Esophagus muscularis mucosa (tissue), 4 donors: ENCODE data around the gene MAN2A1. TPM values are rescaled to one million over a fixed set of nuclear protein-coding genes. Genes with fewer than 3 reads are reported as not detected.
A peak's percentile ranks its signal among the peaks of the same experiment; 100 is the strongest.

Source experiments
- DNase-seq: peaks from one replicate; pipeline ENCODE4 v3.0.0-alpha.2; 2017; ENCODE audit errors: extremely low spot score
- H3K27ac ChIP-seq, 4 donors: fragments of 200-600 bp; sonication (generic); replicated peaks in 1 of 4; 1 replicate in 3 of 4; 2 replicates in 1 of 4; pipeline ENCODE4 v1.5.1; 2016 to 2019; ENCODE audit warnings: mild to moderate bottlenecking in 1 of 4
- H3K27me3 ChIP-seq, 4 donors: fragments of 200-600 bp; sonication (generic); one replicate each; pipeline versions ENCODE4 v1.5.1 to v1.6.0; 2016 to 2019
- H3K36me3 ChIP-seq, 4 donors: fragments of 200-600 bp; sonication (generic); one replicate each; pipeline ENCODE4 v1.5.1; 2016 to 2019
- H3K4me1 ChIP-seq, 4 donors: fragments of 200-600 bp; sonication (generic); one replicate each; pipeline ENCODE4 v1.5.1; 2016 to 2019
- H3K4me3 ChIP-seq, 4 donors: fragments of 200-600 bp; sonication (generic); 1 replicate in 2 of 4; 2 replicates in 2 of 4; pipeline ENCODE4 v1.5.1; 2016 to 2019; ENCODE audit warnings: mild to moderate bottlenecking in 4 of 4, moderate library complexity in 1 of 4
- H3K9me3 ChIP-seq, 4 donors: fragments of 200-600 bp; sonication (generic); 1 replicate in 3 of 4; 2 replicates in 1 of 4; pipeline ENCODE4 v1.5.1; 2016 to 2019
- EP300 ChIP-seq: sonication (generic); formaldehyde crosslinking; IDR thresholded peaks from one replicate; pipeline ENCODE4 v1.6.1; 2017; ENCODE audit warnings: antibody characterized with exemption
- POLR2A ChIP-seq: fragments of 450-650 bp; IDR thresholded peaks from one replicate; pipeline ENCODE4 v1.6.1; 2017; ENCODE audit warnings: antibody characterized with exemption, moderate library complexity, mild to moderate bottlenecking, low read depth
- POLR2AphosphoS5 ChIP-seq, 2 donors: sonication (generic); formaldehyde crosslinking; IDR thresholded peaks; one replicate each; pipeline ENCODE4 v1.6.1; 2017; ENCODE audit warnings: antibody characterized with exemption in 2 of 2
- WGBS: methylation state at CpG from one replicate; pipeline ENCODE4 v1.1.5; 2018; 5-methylcytosine and 5-hydroxymethylcytosine counted together
- intact Hi-C: fragments of 100-400 bp; cut with DNase I; formaldehyde crosslinking; loops from one replicate; pipeline ENCODE4 v1.15.1; 2023
- total RNA-seq, 4 donors: library from RNA; depleted of rRNA; stranded (reverse); fragments of >200 nt; gene quantifications; one replicate each; pipeline versions ENCODE4 v1.1.0 to v1.2.1, GENCODE V29; 2016
- TF ChIP-seq, protein P1 (sequence below), 3 experiments: fragments of 200-600 bp in 2 of 3; fragments of 450-650 bp in 1 of 3; sonication (generic) in 2 of 3; IDR thresholded peaks; one replicate each; pipeline ENCODE4 v1.5.1; 2017 to 2019; ENCODE audit warnings: antibody characterized with exemption in 3 of 3, mild to moderate bottlenecking in 2 of 3, moderate library complexity in 1 of 3

The MAN2A1 gene
- total RNA-seq, 4 donors from 2014 or later = 22.3 to 29.5 (median 27.4) TPM

DNA sequence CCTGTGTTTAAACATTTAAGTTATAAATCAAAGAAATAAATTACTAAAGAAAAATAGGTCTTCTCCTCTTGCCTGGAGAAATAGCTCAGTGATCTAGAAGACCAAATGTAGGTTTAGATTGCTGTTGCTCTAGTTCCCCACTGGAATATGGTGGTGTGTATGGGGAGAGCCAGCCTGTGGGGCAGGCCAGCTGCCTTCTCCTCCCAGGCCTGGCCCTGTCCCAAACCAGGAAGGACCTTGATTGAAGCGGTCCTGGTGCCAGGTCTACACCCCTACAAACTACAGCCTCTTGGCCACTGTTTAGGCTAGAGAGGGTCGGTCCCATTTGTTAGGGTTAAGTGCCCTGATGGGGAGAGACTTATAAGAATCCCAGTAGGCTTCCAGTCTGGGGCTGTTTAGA, 35.4 kb downstream of the MAN2A1 start:
- Histone ChIP-seq H3K27ac (no peak overlapping the region), H3K4me3 (no peak overlapping the region), H3K9me3 (no peaks in the 10 kb centered on the region), H3K27me3 (no peaks in the 10 kb centered on the region), H3K4me1 (no peaks in the 10 kb centered on the region), H3K36me3 (no peaks in the 10 kb centered on the region)
- no peak for TF ChIP-seq POLR2AphosphoS5 (IDR thresholded peaks at IDR 0.05)
- TF ChIP-seq EP300 = no peak
- no peak for TF ChIP-seq POLR2A
- TF ChIP-seq, protein P1, sequence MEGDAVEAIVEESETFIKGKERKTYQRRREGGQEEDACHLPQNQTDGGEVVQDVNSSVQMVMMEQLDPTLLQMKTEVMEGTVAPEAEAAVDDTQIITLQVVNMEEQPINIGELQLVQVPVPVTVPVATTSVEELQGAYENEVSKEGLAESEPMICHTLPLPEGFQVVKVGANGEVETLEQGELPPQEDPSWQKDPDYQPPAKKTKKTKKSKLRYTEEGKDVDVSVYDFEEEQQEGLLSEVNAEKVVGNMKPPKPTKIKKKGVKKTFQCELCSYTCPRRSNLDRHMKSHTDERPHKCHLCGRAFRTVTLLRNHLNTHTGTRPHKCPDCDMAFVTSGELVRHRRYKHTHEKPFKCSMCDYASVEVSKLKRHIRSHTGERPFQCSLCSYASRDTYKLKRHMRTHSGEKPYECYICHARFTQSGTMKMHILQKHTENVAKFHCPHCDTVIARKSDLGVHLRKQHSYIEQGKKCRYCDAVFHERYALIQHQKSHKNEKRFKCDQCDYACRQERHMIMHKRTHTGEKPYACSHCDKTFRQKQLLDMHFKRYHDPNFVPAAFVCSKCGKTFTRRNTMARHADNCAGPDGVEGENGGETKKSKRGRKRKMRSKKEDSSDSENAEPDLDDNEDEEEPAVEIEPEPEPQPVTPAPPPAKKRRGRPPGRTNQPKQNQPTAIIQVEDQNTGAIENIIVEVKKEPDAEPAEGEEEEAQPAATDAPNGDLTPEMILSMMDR (IDR thresholded peaks at IDR 0.05) = no peak
- WGBS = no CpG with 5 or more reads among the region's 2 CpGs
- no peak for DNase-seq
- intact Hi-C loops = no loop called here

DNA sequence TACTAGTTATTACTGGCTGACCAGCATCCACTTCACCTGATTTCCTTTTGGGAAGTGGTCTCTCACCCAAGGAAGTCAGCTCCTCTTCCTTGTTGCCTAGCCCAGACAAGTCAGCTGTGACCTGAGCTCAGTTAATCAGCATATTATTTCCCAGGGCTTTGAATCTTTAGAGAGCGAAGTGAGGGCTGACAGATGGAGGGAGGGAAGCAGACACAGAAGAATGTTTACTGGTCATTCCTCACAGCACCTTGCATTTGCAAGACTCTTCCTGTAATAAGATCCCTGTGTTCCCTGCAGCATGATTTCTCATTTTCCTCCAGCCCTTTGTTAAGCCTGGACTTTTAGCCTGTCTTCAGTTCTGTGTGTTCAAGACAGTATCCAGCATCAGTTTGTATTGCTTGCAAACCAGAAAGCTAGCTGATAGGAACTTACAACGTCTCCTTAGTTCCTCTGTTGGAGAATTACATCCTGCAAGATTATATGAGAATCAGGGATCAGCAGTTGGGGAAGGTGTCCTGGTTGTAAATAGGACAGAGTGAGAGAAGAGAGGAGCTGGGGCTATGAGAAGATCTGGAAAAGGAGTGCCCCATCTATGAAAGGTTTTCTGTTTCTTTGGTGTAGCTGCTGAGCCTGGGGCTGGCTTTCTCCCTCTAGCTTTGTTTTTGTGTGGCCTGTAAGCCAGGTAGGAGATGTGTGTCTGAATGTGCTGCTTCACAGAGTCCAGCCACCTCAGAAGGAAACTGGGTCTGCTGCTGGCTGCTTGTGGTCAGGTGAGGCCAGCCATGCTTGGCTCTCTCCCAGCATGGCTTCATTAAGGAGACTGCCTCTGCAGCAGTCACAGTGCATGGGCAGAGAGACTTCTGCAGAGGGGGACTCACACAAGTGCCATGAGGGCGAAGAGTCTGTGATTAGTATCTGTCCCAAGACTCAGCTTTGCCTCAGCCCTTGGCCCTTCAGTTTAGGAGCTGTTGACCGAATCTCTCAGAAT, 50.3 kb downstream of the MAN2A1 start:
- intact Hi-C loops = no loop called here
- Histone ChIP-seq H3K27me3 (no peaks in the 10 kb centered on the region), H3K9me3 (no peaks in the 10 kb centered on the region), H3K36me3 (no peaks in the 10 kb centered on the region), H3K4me3 (peak overlapping the region in 1 of 4 donors; percentile 16), H3K4me1 (peaks cover 11 to 36% (median 29%) of the 10 kb centered on the region in 4 donors), H3K27ac (peak overlapping the region in 1 of 4 donors; percentile 29)
- DNase-seq = no peak
- TF ChIP-seq, protein P1 (IDR thresholded peaks at IDR 0.05) = no peak
- TF ChIP-seq EP300 (no peak), POLR2AphosphoS5 (IDR thresholded peaks at IDR 0.05) (no peak), POLR2A (no peak)
- 53% methylated on average over 4 of the region's 4 CpGs for WGBS

DNA sequence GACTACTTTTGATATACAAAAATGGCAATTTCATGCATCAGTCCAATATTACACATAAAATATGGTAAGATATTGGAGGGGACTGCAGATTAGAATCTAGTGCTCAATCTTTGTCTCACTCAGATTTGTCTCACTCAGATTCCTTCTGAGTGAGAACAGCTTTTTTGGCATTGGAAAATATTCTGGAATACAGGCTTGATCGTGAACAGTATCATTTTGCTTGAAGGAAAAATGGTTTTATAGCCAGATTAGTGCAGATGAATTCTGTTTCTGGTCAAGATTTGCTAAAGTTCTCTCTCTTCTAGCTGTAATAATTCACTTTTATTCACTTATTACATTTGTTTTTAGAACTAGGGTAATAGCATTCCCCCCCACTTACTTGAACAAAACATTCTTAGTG, 51.2 kb downstream of the MAN2A1 start:
- Histone ChIP-seq H3K27ac (no peak overlapping the region), H3K4me1 (peaks cover 11 to 36% (median 29%) of the 10 kb centered on the region in 4 donors), H3K36me3 (no peaks in the 10 kb centered on the region), H3K27me3 (no peaks in the 10 kb centered on the region), H3K4me3 (no peak overlapping the region), H3K9me3 (no peaks in the 10 kb centered on the region)
- WGBS = 52% methylated on average over 1 of the region's 1 CpG
- intact Hi-C loops = no loop called here
- DNase-seq = no peak
- TF ChIP-seq, protein P1 (IDR thresholded peaks at IDR 0.05) = no peak
- TF ChIP-seq EP300 (no peak), POLR2A (no peak), POLR2AphosphoS5 (IDR thresholded peaks at IDR 0.05) (no peak)

DNA sequence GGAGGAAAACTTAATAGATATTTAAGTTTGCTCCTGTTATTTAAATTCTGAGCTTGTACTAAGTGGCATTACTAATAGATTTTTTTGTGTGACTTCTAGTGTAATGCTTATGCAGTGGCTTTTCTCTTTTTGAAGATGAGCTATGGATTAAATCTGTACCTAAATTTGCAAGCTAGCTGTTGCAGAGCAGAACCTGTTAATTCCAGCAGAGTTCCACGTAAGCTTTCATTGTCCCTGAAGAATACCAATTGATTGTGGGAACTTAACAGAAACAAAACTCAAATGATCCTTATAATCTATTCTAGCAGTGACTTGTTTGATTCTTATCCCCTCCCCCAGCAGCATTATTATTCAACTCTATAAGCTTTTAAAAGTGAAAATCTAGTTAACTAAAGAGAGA, 51.7 kb downstream of the MAN2A1 start:
- intact Hi-C loops = no loop called here
- Histone ChIP-seq H3K9me3 (no peaks in the 10 kb centered on the region), H3K27me3 (no peaks in the 10 kb centered on the region), H3K27ac (no peak overlapping the region), H3K4me3 (no peak overlapping the region), H3K4me1 (peaks cover 11 to 36% (median 29%) of the 10 kb centered on the region in 4 donors), H3K36me3 (no peaks in the 10 kb centered on the region)
- TF ChIP-seq, protein P1 (IDR thresholded peaks at IDR 0.05) = no peak
- TF ChIP-seq POLR2A = no peak
- no peak for TF ChIP-seq EP300
- no peak for TF ChIP-seq POLR2AphosphoS5 (IDR thresholded peaks at IDR 0.05)
- no peak for DNase-seq
- WGBS = 86% methylated on average over 1 of the region's 1 CpG
